GM12892 (cell line): ENCODE data around the gene KL.

Source experiments
- POLR2AphosphoS5 ChIP-seq: IDR thresholded peaks from 2 replicates; pipeline ENCODE4 v1.6.1; 2011; ENCODE audit warnings: low read depth, low read length, control low read depth
- TAF1 ChIP-seq: IDR thresholded peaks from 2 replicates; pipeline ENCODE4 v1.6.1; 2011; ENCODE audit warnings: low read depth, mild to moderate bottlenecking, control low read depth, low read length, borderline replicate concordance

- TF ChIP-seq POLR2AphosphoS5: no peak
- TF ChIP-seq TAF1: no peak
Observed at GRCh38 chr13:33033986-33034385, 17.8 kb downstream of the KL start.
